Stomach (tissue), 9 donors: ENCODE results near the gene CLEC4C. TPM values are rescaled to one million over a fixed set of nuclear protein-coding genes. Genes with fewer than 3 reads are reported as not detected.
"Not testable (repeated sequence)": the region's sequence is repeated elsewhere in the genome, so short reads cannot be mapped to it uniquely, and the experiment has no call there.

ENCODE experiments used
- DNase-seq, 2 donors: peaks; one replicate each; pipeline versions ENCODE4 v3.0.0 to v3.0.0-alpha.2; 2013 to 2019
- H3K27ac ChIP-seq, 5 donors: fragments of 200-600 bp in 4 of 5; sonication (generic) in 4 of 5; one replicate each; pipeline ENCODE4 v1.5.1; 2013 to 2019; ENCODE audit warnings: mild to moderate bottlenecking in 1 of 5, moderate library complexity in 1 of 5
- H3K27me3 ChIP-seq, 3 donors: fragments of 200-600 bp; sonication (generic); one replicate each; pipeline ENCODE4 v1.5.1; 2017 to 2019; ENCODE audit warnings: mixed run types in 1 of 3
- H3K36me3 ChIP-seq, 4 donors: fragments of 200-600 bp; sonication (generic); 1 replicate in 3 of 4; 2 replicates in 1 of 4; pipeline ENCODE4 v1.5.1; 2016 to 2019
- H3K4me1 ChIP-seq, 4 donors: fragments of 200-600 bp; sonication (generic); one replicate each; pipeline ENCODE4 v1.5.1; 2016 to 2019
- H3K4me3 ChIP-seq, 4 donors: fragments of 200-600 bp; sonication (generic) in 3 of 4; one replicate each; pipeline ENCODE4 v1.5.1; 2016 to 2019; ENCODE audit warnings: mild to moderate bottlenecking in 1 of 4
- H3K9me3 ChIP-seq, 4 donors: fragments of 200-600 bp; sonication (generic); one replicate each; pipeline ENCODE4 v1.5.1; 2016 to 2019
- CTCF ChIP-seq, 7 experiments: fragments of 450-650 bp in 4 of 7; fragments of 200-600 bp in 3 of 7; sonication (generic) in 3 of 7; IDR thresholded peaks; one replicate each; pipeline ENCODE4 v1.5.1; 2016 to 2019; ENCODE audit warnings: antibody characterized with exemption in 7 of 7, control low read depth in 2 of 7, mild to moderate bottlenecking in 1 of 7
- EP300 ChIP-seq: sonication (generic); formaldehyde crosslinking; IDR thresholded peaks from one replicate; pipeline ENCODE4 v1.6.1; 2017; ENCODE audit warnings: antibody characterized with exemption
- POLR2A ChIP-seq, 4 donors: fragments of 450-650 bp; IDR thresholded peaks; one replicate each; pipeline ENCODE4 v1.6.1; 2016; ENCODE audit warnings: antibody characterized with exemption in 4 of 4, control low read depth in 2 of 4, mild to moderate bottlenecking in 1 of 4, moderate library complexity in 1 of 4
- POLR2AphosphoS5 ChIP-seq, 3 donors: sonication (generic); formaldehyde crosslinking; IDR thresholded peaks; one replicate each; pipeline ENCODE4 v1.6.1; 2016; ENCODE audit warnings: antibody characterized with exemption in 3 of 3
- WGBS, 5 donors: extraction: QIAGEN DNeasy Blood & Tissue Kit in 3 of 5; methylation state at CpG; one replicate each; pipeline versions ENCODE4 v1.1.5 to v1.1.7; 2013 to 2018; 5-methylcytosine and 5-hydroxymethylcytosine counted together
- intact Hi-C: fragments of 100-400 bp; cut with DNase I; formaldehyde crosslinking; loops from one replicate; pipeline ENCODE4 v1.15.1; 2023; ENCODE audit warnings: low total_unique reads
- polyA plus RNA-seq, 3 donors: library from polyadenylated mRNA; stranded (reverse); fragments of 200-250 nt; gene quantifications; one replicate each; pipeline ENCODE4 v1.2.3, GENCODE V29; 2013
- total RNA-seq, 5 donors: library from RNA; depleted of rRNA; stranded (reverse); fragments of >200 nt; gene quantifications; one replicate each; pipeline versions ENCODE4 v1.1.0 to v1.2.3, GENCODE V29; 2014 to 2016
- donor health status: healthy with polysubstance abuse.
- donor health status: Bipolar disorder and iron deficiency.
- donor health status: healthy.

Gene CLEC4C
- total and polyA plus RNA-seq, 8 donors: not detected

GRCh38 chr12:7787574-7788293, 40.6 kb upstream of the CLEC4C start:
- no peak overlapping the region for H3K27ac ChIP-seq
- H3K27me3 ChIP-seq: peaks cover 0 to 21% (median 3%) of the 10 kb centered on the region in 3 donors
- H3K9me3 ChIP-seq: no peaks in the 10 kb centered on the region
- H3K4me1 ChIP-seq: peaks cover 0 to 9% (median 3%) of the 10 kb centered on the region in 4 donors
- peak in 1 of 2 donors; percentile 52 for DNase-seq
- H3K36me3 ChIP-seq: no peaks in the 10 kb centered on the region
- no peak overlapping the region for H3K4me3 ChIP-seq
- TF ChIP-seq EP300: no peak
- no peak for TF ChIP-seq POLR2A (IDR thresholded peaks at IDR 0.05)
- TF ChIP-seq CTCF (IDR thresholded peaks at IDR 0.05): no peak
- TF ChIP-seq POLR2AphosphoS5 (IDR thresholded peaks at IDR 0.05): no peak
- WGBS, 5 donors: 29 to 38% (median 33%) methylated on average over 13 of the region's 13 CpGs
- intact Hi-C loops: no loop called here

- TF ChIP-seq EP300 (no peak), POLR2AphosphoS5 (IDR thresholded peaks at IDR 0.05) (no peak)
- 61 to 68% (median 64%) methylated on average over 2 of the region's 2 CpGs for WGBS, 5 donors
- H3K4me1 ChIP-seq: peaks cover 0 to 9% (median 3%) of the 10 kb centered on the region in 4 donors
- peaks cover 0 to 21% (median 3%) of the 10 kb centered on the region in 3 donors for H3K27me3 ChIP-seq
- no peak overlapping the region for H3K27ac ChIP-seq
- H3K36me3 ChIP-seq: no peaks in the 10 kb centered on the region
- intact Hi-C loops: no loop called here
- H3K4me3 ChIP-seq: no peak overlapping the region
- no peak for DNase-seq
- H3K9me3 ChIP-seq: no peaks in the 10 kb centered on the region
Measured at GRCh38 chr12:7784701-7785100, 37.5 kb upstream of the CLEC4C start.

GRCh38 chr12:7783433-7783832, 36.3 kb upstream of the CLEC4C start:
- intact Hi-C loops, H3K27ac ChIP-seq, H3K36me3 ChIP-seq, H3K4me3 ChIP-seq, H3K4me1 ChIP-seq, H3K9me3 ChIP-seq, DNase-seq: not testable (repeated sequence)
- 83 to 96% (median 90%) methylated on average over 9 of the region's 9 CpGs for WGBS, 5 donors
- H3K27me3 ChIP-seq: peaks cover 0 to 13% (median 3%) of the 10 kb centered on the region in 3 donors

GRCh38 chr12:7782055-7782454, 34.9 kb upstream of the CLEC4C start:
- Histone ChIP-seq H3K4me3 (no peak overlapping the region), H3K27ac (no peak overlapping the region), H3K9me3 (no peaks in the 10 kb centered on the region), H3K27me3 (peaks cover 0 to 7% (median 0%) of the 10 kb centered on the region in 3 donors), H3K4me1 (no peaks in the 10 kb centered on the region), H3K36me3 (no peaks in the 10 kb centered on the region)
- intact Hi-C loops: no loop called here
- WGBS, 5 donors: 90 to 96% (median 93%) methylated on average over 6 of the region's 6 CpGs
- DNase-seq: no peak
- TF ChIP-seq EP300: no peak
- no peak for TF ChIP-seq POLR2AphosphoS5 (IDR thresholded peaks at IDR 0.05)
- TF ChIP-seq POLR2A (IDR thresholded peaks at IDR 0.05): no peak

GRCh38 chr12:7781274-7781673, 34.1 kb upstream of the CLEC4C start:
- H3K4me1 ChIP-seq: no peaks in the 10 kb centered on the region
- no peaks in the 10 kb centered on the region for H3K9me3 ChIP-seq
- intact Hi-C loops: no loop called here
- H3K36me3 ChIP-seq: no peaks in the 10 kb centered on the region
- DNase-seq: no peak
- no peak overlapping the region for H3K4me3 ChIP-seq
- no peak for TF ChIP-seq POLR2AphosphoS5 (IDR thresholded peaks at IDR 0.05)
- no peak for TF ChIP-seq EP300
- TF ChIP-seq POLR2A (IDR thresholded peaks at IDR 0.05): no peak
- TF ChIP-seq CTCF (IDR thresholded peaks at IDR 0.05): no peak
- H3K27ac ChIP-seq: no peak overlapping the region
- WGBS, 5 donors: 65 to 83% (median 81%) methylated on average over 3 of the region's 3 CpGs
- H3K27me3 ChIP-seq: peaks cover 0 to 5% (median 0%) of the 10 kb centered on the region in 3 donors

GRCh38 chr12:7769999-7770398, 22.8 kb upstream of the CLEC4C start:
- intact Hi-C loops: no loop called here

More at GRCh38 chr12:7769999-7770398, 22.8 kb upstream of the CLEC4C start:
- WGBS, 5 donors: 48 to 75% (median 60%) methylated on average over 3 of the region's 3 CpGs
- H3K27ac ChIP-seq: no peak overlapping the region
- no peak overlapping the region for H3K4me3 ChIP-seq
- DNase-seq: no peak
- TF ChIP-seq POLR2A (IDR thresholded peaks at IDR 0.05) (no peak), POLR2AphosphoS5 (IDR thresholded peaks at IDR 0.05) (no peak), CTCF (IDR thresholded peaks at IDR 0.05) (no peak), EP300 (no peak)
- H3K9me3 ChIP-seq: no peaks in the 10 kb centered on the region
- no peaks in the 10 kb centered on the region for H3K4me1 ChIP-seq
- H3K36me3 ChIP-seq: no peaks in the 10 kb centered on the region
- no peaks in the 10 kb centered on the region for H3K27me3 ChIP-seq
